Measurements from ENCODE around the gene TTLL5.
"Not testable (repeated sequence)": the region's sequence is repeated elsewhere in the genome, so short reads cannot be mapped to it uniquely, and the experiment has no call there.

Gene TTLL5

GRCh38 chr14:75650253-75651058, 10.6 kb upstream of the TTLL5 start:
- DNase-seq (ENCODE audit: low spot score) = no peak

- no peak for DNase-seq (ENCODE audit: low spot score)
Observed at GRCh38 chr14:75653563-75653962, 7.5 kb upstream of the TTLL5 start.

- peak; percentile 87 for DNase-seq (ENCODE audit: low spot score)
Observed at GRCh38 chr14:75654127-75654732, 6.8 kb upstream of the TTLL5 start.

- no peak for DNase-seq (ENCODE audit: low spot score)
Observed at GRCh38 chr14:75655235-75655634, 5.8 kb upstream of the TTLL5 start.

GRCh38 chr14:75657331-75657730, 3.7 kb upstream of the TTLL5 start:
- DNase-seq (ENCODE audit: low spot score) = no peak

- DNase-seq (ENCODE audit: low spot score) = no peak
Observed at GRCh38 chr14:75658957-75659356, 2.1 kb upstream of the TTLL5 start.

DNA sequence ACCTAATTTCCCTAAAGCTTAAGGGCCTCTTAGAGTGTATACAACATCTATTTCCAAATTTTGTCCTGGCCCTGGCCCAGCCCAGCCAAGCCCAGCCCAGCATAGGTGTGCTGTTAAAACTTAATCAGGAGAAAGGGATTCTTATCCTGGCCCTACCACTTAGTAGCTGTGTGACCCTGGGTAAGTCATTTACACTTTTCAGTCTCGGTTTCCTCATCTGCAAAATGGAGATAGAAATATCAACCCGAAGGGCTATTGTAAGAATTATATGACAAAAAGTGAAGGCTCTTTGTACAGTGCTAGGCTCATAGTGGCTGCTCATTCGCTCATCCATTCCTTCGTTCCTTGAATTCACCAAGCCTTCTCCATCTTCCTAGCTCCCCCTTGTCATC, 812 bp upstream of the TTLL5 start:
- no peak for DNase-seq (ENCODE audit: low spot score)

DNA sequence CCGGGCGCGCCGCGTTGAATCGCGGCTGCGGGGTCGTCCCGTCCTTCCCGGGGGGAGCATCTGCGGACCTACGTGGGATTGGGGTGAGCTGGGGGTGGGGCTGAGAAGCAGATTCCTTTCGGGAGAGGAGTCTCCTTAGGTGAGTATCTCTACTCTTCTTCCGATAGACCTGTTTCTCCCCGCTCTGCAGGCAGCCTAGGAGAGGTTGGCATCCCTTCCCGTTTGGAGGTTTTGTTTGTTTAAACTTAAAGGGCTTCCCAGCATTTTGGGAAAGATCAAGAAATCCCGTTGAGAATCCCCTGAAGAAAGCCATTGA, 411 bp downstream of the TTLL5 start:
- no peak for DNase-seq (ENCODE audit: low spot score)

GRCh38 chr14:75662966-75663365, 1.9 kb downstream of the TTLL5 start:
- no peak for DNase-seq (ENCODE audit: low spot score)

GRCh38 chr14:75667099-75667765, 6.2 kb downstream of the TTLL5 start:
- no peak for DNase-seq (ENCODE audit: low spot score)

DNA sequence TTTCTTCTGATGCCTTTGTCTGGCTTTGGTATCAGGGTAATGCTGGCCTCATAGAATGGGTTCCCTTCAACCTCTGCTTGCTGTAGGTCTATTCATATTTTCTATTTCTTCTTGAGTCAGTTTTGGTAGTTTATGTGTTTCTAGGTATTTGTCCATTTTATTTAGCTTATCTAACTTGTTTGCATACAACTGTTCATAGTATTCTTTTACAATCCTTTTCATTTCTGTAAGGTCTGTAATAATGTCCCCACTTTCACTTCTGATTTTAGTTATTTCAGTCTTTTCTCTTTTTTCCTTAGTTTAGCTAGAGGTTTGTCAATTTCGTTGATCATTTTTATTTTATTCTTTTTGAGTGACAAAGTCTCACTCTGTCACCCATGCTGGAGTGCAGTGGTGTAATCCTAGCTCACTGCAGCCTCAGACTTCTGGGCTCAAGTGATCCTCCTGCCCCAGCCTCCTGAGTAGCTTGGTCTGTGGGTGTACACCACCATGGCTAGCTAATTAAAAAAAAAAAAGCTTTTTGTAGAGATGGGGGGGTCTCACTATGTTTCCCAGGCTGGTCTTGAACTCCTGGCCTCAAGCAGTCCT, 11.7 kb downstream of the TTLL5 start:
- no peak for DNase-seq (ENCODE audit: low spot score)

DNA sequence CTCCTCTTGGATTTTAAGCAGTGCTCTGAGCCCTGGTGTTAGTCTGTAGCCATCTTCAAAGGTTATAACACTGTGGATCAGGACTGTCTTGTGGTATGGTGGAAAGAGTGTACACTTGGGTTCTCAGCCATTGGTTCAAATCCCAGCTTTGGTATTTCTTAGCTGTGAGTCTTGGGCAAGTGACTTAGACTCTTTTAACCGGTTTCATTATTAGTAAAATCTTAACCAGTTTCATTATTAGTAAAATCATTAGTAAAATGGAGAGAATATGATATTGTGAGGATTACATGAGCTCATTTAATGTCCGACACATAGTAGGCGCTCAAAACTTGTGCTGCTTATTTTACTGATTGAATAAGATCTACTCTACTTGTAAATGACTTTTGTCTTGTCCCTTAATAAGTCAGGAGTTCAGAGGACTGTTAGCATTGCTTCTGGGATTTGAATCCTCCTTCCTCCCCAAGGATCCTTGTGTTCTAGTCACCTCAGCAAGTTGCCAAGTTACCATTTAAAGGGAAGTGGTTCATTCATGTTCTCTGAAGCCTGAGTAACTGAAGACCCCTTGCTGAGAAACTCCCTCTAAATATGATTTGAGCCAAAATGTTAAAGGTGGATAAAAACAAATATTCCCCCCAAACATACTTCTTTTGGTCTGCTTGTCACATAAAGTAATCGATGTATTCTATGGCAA, 12.4 kb downstream of the TTLL5 start:
- DNase-seq (ENCODE audit: low spot score) = no peak

DNA sequence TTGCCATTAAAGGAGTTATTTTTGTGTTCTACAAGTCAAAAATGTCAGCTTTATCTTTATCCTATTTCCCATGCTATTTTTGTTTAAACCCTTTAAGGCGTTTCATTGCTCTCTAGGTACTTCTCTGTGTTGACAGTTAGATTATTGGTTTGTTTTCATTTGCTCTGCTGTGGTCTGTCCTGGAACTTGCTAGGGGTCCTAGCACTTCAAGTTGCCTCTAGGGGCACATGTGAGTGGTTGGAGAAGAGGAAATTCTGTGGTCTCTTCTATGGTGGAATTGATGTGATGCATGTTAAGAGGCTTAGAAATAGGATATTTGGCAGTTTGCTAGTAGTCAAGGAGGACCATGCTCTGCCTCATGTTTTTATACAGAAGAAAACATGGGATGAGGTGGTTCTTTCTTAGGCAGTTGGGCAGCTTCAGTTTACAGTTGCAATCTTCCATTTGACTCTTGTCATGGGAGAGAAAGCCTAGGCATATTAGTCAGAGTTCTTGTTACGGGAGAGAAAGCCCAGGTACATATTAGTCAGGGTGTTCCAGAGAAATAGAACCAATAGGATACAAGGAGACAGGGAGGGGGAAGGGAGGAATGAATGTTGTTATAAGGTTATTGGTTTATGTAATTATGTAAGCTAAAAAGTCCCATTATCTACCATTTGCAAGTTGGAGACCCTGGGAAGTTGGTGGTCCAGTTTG, 14.4 kb downstream of the TTLL5 start:
- no peak for DNase-seq (ENCODE audit: low spot score)

DNA sequence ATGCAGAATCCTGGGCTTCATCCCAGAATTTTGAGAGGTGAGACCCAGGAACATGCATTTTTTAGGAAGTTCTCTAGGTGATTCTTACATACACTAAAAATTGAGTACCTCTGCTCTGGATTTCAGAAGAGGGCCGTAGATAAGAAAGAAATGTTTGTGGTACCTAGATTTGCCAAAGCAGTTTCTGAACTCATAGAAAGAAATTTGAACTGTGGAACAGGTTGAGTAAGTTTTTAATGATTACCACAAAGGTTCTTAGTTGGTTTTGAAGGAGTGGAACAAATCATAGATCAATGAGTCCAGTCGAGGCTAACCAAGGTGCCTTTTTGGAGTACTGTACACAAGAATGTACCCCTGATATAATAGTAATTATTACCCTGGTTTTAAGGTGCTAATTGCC, 24.9 kb downstream of the TTLL5 start:
- no peak for DNase-seq (ENCODE audit: low spot score)

- DNase-seq (ENCODE audit: low spot score) = peak; percentile 57
Observed at GRCh38 chr14:75689012-75689411, 28.0 kb downstream of the TTLL5 start.

- DNase-seq (ENCODE audit: low spot score) = no peak
Observed at GRCh38 chr14:75690010-75690409, 29.0 kb downstream of the TTLL5 start.

- DNase-seq (ENCODE audit: low spot score) = not testable (repeated sequence)
Observed at GRCh38 chr14:75695025-75695424, 34.0 kb downstream of the TTLL5 start.

GRCh38 chr14:75697386-75697785, 36.3 kb downstream of the TTLL5 start:
- no peak for DNase-seq (ENCODE audit: low spot score)

DNA sequence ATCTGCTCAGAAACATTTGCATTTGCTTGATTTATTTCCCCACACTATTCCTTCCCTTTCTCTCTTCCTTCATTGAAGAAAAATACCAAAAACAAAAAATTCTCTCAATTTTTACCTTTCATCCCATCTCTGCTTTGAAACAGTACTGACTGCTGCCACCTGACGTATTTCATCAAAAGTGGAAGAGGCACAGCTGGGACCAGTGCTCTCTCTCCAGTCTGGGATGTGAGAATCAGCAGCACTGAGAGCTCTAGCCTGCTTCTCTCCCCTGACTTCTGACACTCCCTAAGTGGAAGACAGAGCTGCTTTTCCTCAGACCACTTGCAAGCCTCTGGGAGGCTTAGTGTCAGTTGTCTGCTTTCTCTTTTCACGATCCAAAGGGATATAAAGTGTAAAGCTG, 36.9 kb downstream of the TTLL5 start:
- no peak for DNase-seq (ENCODE audit: low spot score)

DNA sequence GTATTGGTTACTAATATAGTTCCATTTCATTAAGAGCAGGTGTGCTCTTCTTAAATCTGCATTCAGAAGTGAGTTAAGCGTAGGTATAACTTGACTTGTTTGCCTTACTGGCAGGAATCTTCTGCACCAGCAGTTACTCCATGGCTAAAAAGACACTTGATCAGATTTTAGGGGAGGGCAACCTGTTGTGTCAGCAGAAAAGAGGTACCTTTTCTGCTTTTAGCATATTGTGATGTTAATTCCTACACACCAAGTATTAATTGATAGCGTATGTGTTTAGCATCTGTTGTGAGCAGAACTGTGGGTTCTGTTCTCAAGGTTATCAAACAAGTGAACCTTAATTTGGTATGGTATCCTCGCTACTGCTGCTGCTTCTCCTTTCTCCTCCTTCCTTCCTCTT, 38.3 kb downstream of the TTLL5 start:
- no peak for DNase-seq (ENCODE audit: low spot score)

- DNase-seq (ENCODE audit: low spot score) = no peak
Observed at GRCh38 chr14:75700295-75700694, 39.2 kb downstream of the TTLL5 start.

GRCh38 chr14:75702122-75702521, 41.1 kb downstream of the TTLL5 start:
- no peak for DNase-seq (ENCODE audit: low spot score)

All from AG08395 (cell line).